ENCODE results near the gene LARP4. TPM values are rescaled to one million over a fixed set of nuclear protein-coding genes. Genes with fewer than 3 reads are reported as not detected.
A peak's percentile ranks its signal among the peaks of the same experiment; 100 is the strongest.

LARP4 gene
- 10 to 100 TPM; 21.5 to 24.4 TPM for total RNA-seq

GRCh38 chr12:50400638-50401499 lies at the start of gene LARP4:
Gene LARP4, plus strand, starts transcription at chr12:50400885. Its CDS starts 126 bp downstream, at chr12:50401011.
- intact Hi-C loops (cut with DNase I), result no loop called here
- H3K27me3 ChIP-seq, result no peaks in the 10 kb centered on the region
- DNase-seq, result peak; percentile 90 to 94 (median 92)
- peak; percentile 96 for ATAC-seq
- H3K27ac ChIP-seq, result peak within 1 kb of the TSS; percentile 83 to 94 (median 86)
- WGBS, 2 donors, result 0 to 1% methylated on average over 41 to 54 of the region's 54 CpGs
- no peaks in the 10 kb centered on the region for H3K36me3 ChIP-seq (replicated peaks in 1 of 2; ENCODE audit: insufficient read depth in 1 of 2, low read depth in 2 of 2)
- peaks cover 27% of the 10 kb centered on the region for H3K4me1 ChIP-seq
- TF ChIP-seq CTCF (IDR thresholded peaks at IDR 0.05) (no peak), POLR2A (IDR thresholded peaks at IDR 0.05) (peak; percentile 93 to 98 (median 98))
- peak within 1 kb of the TSS; percentile 48 to 94 for H3K4me3 ChIP-seq
- H3K9me3 ChIP-seq, result no peaks in the 10 kb centered on the region

GRCh38 chr12:50351120-50352043 lies 49.3 kb upstream of the LARP4 start:
- no peaks in the 10 kb centered on the region for H3K36me3 ChIP-seq (replicated peaks in 1 of 2; ENCODE audit: insufficient read depth in 1 of 2, low read depth in 2 of 2)
- TF ChIP-seq CTCF (IDR thresholded peaks at IDR 0.05) (no peak), POLR2A (IDR thresholded peaks at IDR 0.05) (no peak)
- H3K4me3 ChIP-seq, result no peak overlapping the region
- H3K4me1 ChIP-seq, result no peaks in the 10 kb centered on the region
- DNase-seq (peak; percentile 28 to 64 (median 41)), ATAC-seq (peak; percentile 67)
- 81 to 85% methylated on average over 8 to 11 of the region's 11 CpGs for WGBS, 2 donors
- intact Hi-C loops (cut with DNase I), result no loop called here
- H3K9me3 ChIP-seq, result no peaks in the 10 kb centered on the region
- H3K27me3 ChIP-seq, result no peaks in the 10 kb centered on the region
- H3K27ac ChIP-seq, result no peak overlapping the region

- intact Hi-C loops (cut with DNase I), result no loop called here
- no peak for ATAC-seq
Observed at GRCh38 chr12:50353404-50353803, 47.3 kb upstream of the LARP4 start.

More at GRCh38 chr12:50353404-50353803, 47.3 kb upstream of the LARP4 start:
- WGBS, 2 donors, result 92 to 100% methylated on average over 2 to 3 of the region's 3 CpGs
- TF ChIP-seq POLR2A (IDR thresholded peaks at IDR 0.05) (no peak), CTCF (IDR thresholded peaks at IDR 0.05) (no peak)
- no peaks in the 10 kb centered on the region for H3K27me3 ChIP-seq
- H3K27ac ChIP-seq, result no peak overlapping the region
- H3K4me3 ChIP-seq, result no peak overlapping the region
- no peaks in the 10 kb centered on the region for H3K4me1 ChIP-seq
- no peaks in the 10 kb centered on the region for H3K9me3 ChIP-seq
- no peaks in the 10 kb centered on the region for H3K36me3 ChIP-seq (replicated peaks in 1 of 2; ENCODE audit: insufficient read depth in 1 of 2, low read depth in 2 of 2)
- DNase-seq, result no peak
